Dermis blood vessel endothelial cell (primary cell): Measurements from ENCODE around the gene CAMKV. TPM values are rescaled to one million over a fixed set of nuclear protein-coding genes. Genes with fewer than 3 reads are reported as not detected.
A peak's percentile ranks its signal among the peaks of the same experiment; 100 is the strongest.
"Not testable (repeated sequence)": the region's sequence is repeated elsewhere in the genome, so short reads cannot be mapped to it uniquely, and the experiment has no call there.

Source experiments
- DNase-seq: peaks from one replicate; pipeline ENCODE4 v3.0.0; 2010
- total RNA-seq: library from RNA; depleted of rRNA; stranded (reverse); fragments of >200 nt; gene quantifications from 2 replicates; pipeline ENCODE4 v1.2.3, GENCODE V29; 2014

CAMKV gene, protein sequence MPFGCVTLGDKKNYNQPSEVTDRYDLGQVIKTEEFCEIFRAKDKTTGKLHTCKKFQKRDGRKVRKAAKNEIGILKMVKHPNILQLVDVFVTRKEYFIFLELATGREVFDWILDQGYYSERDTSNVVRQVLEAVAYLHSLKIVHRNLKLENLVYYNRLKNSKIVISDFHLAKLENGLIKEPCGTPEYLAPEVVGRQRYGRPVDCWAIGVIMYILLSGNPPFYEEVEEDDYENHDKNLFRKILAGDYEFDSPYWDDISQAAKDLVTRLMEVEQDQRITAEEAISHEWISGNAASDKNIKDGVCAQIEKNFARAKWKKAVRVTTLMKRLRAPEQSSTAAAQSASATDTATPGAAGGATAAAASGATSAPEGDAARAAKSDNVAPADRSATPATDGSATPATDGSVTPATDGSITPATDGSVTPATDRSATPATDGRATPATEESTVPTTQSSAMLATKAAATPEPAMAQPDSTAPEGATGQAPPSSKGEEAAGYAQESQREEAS
- total RNA-seq = not detected in 2 replicates

GRCh38 chr3:49869525-49870126, at the start of gene CAMKV:
Gene CAMKV, minus strand, starts transcription at chr3:49869906. Its CDS starts 7,518 bp downstream, at chr3:49862388.
- no peak for DNase-seq

- not testable (repeated sequence) for DNase-seq
Observed at GRCh38 chr3:49917806-49918590, 48.3 kb upstream of the CAMKV start.

DNA sequence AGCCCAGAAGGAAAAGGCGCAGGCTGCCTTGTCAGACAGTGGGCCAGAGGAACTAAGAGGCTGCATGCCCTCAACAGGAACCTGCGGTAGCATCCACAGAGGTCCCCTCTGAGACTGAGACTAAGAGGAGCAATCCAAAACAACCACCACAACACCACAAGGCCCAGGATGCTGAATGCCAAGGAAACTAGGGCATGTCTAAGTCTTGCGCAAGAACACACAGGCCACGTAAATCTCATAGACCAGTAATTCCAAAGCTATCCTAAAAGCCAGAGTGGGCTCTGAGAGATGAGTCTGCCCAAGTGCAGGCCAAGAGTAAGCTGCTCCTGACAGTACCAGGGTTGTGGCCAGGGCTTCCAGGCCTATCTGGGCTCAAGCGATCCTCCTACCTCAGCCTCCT, 47.0 kb upstream of the CAMKV start:
- DNase-seq = no peak

- DNase-seq = no peak
Observed at GRCh38 chr3:49914906-49915305, 45.2 kb upstream of the CAMKV start.

DNA sequence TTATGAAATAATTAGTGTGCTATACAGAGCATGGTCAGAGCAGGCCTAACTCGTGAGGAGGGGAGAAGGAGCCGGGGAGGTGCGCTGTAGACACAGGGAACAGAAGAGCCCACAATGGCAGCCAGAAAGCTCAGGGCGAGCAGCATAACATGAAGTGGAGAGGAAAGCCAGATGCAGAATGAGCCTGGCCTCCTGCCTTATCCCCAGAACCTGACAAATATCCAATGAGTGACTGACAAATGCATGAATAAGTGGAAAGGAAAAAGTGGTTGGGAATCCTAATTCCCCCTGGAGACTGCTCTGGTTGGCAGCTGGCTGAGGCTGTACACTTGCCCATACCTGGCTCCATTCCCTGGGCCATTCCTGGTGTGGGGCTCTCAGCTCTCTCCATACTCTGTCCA, 43.2 kb upstream of the CAMKV start:
- DNase-seq = no peak

GRCh38 chr3:49911611-49912010, 41.9 kb upstream of the CAMKV start:
- DNase-seq = no peak

GRCh38 chr3:49911124-49911420, 41.4 kb upstream of the CAMKV start:
- no peak for DNase-seq

DNA sequence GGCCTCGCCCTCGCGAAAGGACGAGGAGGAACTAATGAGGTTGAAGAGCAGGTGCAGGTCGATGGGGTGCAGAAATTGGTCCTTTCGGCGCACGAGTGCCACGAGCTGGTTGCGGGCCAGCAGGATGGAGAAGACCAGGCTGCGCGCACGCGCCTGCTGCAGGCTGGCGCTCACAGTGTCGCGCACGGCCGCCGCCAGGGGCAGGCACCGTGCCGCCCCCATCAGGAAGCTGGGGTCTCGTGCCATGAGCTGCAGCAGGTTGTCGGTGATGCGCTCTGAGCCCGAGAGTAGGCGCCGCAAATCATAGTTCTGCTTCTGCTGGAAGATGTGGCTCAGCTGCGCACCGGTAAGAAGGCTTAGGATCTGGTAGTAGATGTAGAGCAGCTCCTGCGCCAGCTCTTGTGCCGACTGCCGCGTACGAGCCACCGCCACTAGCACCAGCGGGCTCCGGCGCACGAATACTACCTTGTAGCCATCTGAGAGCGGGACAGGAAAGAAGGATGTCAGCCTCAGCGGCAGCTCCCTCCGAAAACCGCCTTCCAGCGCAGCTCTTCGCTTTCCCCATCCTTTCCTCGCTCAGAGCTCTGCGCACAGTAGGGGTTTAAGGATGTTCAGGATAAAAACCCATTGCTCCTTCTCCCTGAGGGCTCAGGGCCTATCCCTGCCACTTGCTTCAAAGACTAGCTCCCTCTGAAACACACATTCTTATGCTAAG, 40.9 kb upstream of the CAMKV start:
- DNase-seq = no peak

DNA sequence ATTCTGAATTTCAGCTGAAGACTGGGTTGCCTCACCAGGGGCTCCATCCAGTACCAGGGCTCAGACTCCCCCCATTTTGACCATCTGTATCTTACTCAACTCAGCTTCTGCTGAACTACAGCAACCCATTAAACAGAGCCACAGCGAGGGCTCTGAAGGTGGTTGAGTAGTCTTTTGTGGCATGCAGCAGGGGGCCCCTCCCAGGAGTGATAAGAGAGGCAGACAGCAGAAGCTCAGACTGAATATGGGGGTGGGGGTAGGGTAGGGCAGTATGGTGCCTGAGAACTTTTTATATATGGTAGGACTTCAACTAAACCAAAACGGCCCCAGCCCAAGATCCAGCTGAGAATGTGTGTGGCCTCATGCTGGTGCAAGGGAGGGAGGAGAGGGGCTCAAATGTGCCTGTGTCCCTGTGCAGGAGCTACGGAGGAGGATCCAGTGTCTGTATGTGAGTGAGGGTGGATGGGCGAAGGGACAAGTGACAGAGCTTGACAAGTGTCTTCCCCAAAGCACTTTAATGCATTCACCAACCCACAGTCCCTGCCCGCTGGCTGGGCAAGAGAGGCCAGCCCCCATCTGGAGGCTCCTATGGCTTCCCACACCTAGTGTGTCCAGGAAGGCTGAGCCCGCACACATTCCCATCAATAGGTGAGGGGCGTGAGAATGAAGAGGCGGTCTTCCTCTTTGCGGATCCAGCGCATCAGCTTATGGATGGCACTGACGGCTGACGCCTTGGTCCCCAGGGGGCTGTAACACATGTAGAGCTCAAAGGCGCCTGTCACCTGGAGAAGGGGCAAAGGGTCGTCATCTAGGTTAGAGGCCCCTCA, 38.9 kb upstream of the CAMKV start:
- no peak for DNase-seq

DNA sequence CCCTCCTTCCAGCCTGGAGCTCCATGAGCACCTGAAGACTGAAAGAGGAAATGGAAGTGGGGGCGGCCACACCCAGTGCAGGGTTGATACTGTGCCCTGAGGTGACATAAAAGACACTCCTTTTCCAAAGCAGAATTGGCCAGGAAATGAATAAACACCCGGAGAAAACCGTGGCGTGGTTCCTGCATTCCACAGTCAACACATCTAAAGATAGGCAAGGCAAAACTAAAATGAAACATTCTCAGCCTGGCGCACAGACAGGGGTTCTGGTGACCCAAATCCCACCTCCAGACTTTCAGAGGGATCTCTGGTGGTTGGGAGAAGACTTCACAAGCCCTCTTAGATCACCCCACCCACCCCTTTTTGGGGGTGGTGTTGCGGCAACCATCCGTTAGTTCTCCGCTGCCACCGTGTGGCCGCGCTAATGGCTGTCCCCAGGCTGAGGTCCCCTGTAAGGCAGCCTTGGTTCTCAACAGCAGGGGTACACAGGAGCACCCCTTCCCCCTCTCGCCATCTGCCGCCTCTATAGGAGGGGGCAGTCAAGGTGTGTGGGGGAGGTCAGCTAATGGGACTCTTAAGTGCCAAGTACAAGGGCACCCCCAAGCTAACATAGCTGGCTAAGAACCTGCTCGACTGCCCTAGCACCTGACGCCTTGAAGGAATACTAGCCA, 36.5 kb upstream of the CAMKV start:
- peak; percentile 72 for DNase-seq

DNA sequence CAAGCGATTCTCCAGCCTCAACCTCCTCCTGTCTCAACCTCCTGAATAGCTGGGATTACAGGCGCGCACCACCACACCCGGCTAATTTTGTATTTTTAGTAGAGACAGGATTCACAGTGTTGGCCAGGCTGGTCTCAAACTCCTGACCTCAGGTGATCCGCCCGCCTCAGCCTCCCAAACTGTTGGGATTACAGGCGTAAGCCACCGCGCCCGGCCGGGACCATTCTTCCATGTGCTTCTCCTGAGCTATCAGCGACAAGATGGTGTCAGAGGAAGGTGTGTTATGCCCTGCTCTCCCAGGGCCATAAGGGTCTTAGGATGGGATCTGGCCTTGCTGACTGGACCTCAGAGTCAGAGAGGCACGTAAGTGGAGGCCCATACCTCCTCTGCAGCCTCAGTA, 34.7 kb upstream of the CAMKV start:
- DNase-seq = not testable (repeated sequence)

DNA sequence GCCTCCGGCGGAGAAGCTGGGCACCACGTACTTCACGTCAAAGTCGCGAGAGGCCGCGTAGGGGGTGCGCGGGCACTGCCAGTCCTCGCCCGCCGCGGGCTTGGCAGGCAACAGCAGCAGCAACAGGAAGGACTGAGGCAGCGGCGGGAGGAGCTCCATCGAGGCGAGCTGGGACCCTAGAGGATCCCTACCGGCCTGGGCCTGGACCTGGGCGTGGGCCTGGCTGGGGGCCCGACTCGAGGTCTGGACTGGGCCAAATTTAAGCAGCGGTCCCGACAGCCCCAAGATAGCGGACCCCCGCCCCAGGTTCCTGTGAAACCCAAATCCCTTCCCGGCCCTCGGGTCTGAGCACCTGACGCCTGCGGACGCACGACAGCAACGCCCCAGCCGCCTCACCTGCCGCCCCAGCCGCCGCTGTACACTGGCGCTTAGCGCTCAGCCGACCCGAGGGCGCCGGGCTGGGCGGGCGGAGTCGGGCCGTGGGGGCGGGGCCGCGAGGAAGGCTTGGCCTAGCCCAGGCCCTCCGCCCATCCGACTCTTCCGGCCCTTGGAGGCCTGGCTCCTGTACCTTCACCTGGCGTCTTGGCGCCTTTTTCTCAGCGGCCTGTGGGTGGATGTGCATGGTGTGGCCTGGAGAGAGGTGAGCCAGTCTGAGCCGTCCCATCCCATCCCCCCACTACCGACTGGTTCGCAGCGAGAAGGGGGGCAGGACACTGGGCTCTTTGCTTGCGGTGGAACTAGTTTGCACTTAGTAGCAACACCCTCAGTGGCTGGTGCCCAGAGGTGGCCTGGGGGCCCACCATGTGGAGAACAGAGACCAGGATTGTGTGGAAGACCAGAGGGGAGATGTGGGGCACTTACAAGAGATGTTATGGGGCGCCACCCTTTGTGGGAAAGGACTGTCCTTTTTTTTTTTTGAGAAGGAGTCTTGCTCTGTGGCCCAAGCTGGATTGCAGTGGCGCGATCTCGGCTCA, 34.0 kb upstream of the CAMKV start, which contains the start of gene MST1R:
Gene MST1R (minus strand): TSS at position 423 of the 974 bp plus-strand sequence. CDS start 264 bp downstream, at position 159.
- DNase-seq = peak; percentile 55

DNA sequence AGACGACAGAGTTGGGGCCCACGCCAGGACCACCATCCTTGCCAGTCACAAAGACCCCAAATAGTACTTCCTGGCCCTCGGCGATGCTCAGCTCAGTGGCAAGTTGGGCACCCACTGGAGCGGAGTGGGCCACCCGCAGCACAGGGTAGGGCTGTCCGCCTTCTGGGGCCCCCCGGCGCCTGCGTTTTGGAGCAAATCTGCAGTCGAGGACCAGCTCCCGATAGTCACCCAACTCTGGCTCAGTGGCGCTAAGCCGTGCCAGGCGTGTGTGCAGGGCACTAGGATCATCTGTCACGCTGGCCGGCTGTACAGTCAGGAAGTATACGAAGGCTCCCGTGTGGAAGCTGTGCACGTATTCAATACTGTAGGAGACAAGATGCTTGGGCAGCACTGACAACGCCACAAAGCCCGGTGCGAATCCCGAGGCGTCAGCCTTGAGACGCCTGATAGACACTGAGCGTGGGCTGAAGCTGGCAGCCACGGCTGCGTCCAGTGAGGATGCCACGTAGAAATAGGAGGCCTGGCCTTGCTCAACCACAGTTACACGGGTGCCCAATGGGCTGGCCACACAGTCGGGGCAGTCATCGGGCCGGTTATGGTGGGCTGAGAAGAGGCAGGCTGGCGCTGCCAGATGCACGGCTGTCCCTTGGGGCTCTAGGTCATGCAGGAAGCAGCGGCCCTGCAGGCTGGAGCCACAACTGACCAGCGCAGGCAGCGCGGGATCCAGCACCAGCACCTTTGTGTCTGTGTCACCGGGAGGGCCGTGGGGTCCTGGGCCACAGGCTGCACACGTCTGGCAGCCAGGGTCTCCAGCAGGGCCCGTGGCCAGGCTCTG, 33.0 kb upstream of the CAMKV start:
- DNase-seq = no peak

DNA sequence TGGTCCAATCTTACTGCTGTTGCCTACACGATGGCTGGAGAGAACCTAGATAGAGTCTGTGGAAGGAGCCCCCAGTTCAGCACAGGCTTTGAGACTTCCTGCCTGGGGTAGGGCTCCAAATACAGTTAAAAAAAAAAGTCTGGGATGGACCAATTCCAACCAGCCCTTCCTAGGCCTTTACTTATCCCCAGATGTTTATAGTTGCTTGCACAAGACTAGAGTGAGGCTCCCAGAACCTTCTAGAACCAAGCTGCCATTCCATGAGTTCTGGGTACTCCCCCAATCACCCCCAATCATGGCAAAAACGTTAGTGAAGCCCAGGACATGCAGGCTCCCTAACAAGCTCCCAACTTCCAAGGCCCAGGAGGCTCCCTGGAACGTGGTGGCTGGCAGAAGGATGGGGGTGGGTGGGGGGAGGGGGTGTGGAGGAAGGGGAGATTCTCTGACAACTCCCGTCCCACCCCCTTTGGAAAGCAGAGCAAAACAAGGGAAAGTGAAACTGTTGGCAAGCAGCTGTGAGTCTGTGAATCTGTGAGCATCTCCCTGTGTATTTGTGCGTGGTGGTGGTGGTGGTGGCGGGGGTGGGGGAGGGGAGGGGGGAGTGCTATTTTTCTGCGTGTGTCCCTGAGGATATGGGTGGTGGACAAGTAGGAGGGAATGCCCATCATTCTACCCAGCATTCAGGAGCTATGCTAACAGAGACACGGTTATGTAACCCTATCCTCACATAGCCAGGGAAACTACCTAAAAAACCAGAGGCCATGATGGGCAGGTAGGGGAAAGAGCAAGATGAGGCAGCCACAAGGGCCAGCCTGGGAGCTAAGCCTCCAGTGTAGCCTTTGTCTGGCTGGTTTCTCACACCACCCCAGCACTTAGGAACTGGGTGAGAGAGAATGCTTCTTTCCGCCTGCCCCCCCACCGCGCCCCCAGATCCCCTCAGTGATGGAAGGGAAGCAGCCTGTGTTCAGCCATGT, 31.9 kb upstream of the CAMKV start:
- no peak for DNase-seq

DNA sequence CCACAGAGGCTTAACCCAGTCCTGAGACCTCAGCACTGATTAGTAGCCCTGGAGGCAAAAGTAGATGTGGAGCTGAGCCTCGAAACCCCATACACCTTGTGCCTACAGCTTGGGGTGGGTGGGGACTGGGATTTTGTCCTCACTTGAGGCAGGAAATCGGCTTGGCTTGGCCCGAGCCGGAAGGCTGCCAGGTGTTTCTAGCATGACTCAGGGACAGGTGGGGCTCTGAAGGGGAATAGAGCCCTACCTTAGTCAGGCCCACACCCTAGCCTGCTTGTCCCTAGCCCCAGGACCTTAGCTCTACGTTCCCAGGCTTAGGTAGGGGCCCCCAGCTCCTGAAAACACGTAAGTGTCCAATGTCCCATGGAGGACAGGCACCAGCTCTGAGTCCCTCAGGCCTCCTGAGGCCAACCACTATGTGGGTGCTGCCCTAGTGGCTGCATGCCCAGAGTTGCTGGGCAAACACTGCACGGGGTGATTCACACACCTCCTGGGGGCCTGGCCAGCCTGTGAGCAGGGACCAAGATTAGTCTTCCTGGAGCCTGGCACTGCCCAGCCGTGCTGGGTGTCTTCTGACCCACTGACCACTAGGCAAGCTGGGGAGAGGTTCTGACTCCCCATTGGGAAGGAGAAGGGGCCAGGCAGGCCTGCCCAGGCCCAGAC, 30.9 kb upstream of the CAMKV start:
- DNase-seq = no peak

GRCh38 chr3:49899815-49900214, 30.1 kb upstream of the CAMKV start:
- DNase-seq = peak; percentile 66

DNA sequence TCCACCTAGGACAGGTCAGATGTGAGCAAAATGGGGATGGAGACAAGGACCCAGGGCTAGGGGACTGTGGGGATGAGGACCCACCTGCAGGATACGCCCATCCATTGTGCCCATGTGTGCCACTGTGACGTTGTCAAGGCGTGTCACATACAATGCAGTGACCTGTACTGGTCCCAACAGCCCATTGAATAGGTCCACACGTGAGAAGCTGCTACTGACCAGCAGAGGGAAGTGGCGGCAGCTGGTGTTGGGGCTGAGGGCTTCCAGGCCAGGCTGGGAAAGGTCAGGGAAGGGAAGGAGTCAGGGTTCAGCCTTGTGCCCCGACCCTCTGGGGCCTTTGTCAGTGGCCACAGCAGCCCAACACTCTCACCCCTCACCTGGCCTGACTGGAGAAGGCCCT, 29.3 kb upstream of the CAMKV start:
- DNase-seq = no peak
